COLO829 (cell line): ENCODE measurements around the gene RNF5.
"Not testable (repeated sequence)": the region's sequence is repeated elsewhere in the genome, so short reads cannot be mapped to it uniquely, and the experiment has no call there.

Experiments
- DNase-seq: peaks from one replicate; pipeline ENCODE4 v3.0.0; 2012; ENCODE audit warnings: low spot score

Gene RNF5

GRCh38 chr6:32175711-32176475 lies 2.3 kb upstream of the RNF5 start, which contains the start of gene AGPAT1:
Gene AGPAT1 (minus strand): TSS chr6:32176084. CDS start chr6:32171496, 4,588 bp downstream.
- DNase-seq = peak; percentile 96

GRCh38 chr6:32176476-32177182 lies 1.6 kb upstream of the RNF5 start:
- DNase-seq = no peak

- no peak for DNase-seq
Measured at GRCh38 chr6:32177183-32177787, 920 bp upstream of the RNF5 start.

GRCh38 chr6:32178547-32179440 lies 589 bp downstream of the RNF5 start:
- DNase-seq = no peak

DNA sequence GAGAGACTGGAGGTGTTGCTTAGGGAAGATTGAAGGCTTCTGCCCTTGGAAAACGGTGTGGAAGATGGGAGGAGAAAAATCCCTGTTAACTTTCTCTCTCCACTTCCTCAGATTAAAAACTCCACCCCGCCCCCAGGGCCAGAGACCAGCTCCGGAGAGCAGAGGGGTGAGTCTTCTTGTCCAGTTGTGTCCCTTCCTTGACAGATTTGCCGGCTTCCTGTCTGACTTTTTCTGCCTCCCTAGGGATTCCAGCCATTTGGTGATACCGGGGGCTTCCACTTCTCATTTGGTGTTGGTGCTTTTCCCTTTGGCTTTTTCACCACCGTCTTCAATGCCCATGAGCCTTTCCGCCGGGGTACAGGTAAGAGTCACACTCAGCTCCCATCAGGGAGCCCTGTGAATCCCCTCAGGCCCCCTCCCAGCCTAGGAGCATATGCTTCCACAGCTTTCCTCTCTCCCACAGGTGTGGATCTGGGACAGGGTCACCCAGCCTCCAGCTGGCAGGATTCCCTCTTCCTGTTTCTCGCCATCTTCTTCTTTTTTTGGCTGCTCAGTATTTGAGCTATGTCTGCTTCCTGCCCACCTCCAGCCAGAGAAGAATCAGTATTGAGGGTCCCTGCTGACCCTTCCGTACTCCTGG lies 1.7 kb downstream of the RNF5 start:
- no peak for DNase-seq

- no peak for DNase-seq
Measured at GRCh38 chr6:32181148-32181702, 3.0 kb downstream of the RNF5 start.

DNA sequence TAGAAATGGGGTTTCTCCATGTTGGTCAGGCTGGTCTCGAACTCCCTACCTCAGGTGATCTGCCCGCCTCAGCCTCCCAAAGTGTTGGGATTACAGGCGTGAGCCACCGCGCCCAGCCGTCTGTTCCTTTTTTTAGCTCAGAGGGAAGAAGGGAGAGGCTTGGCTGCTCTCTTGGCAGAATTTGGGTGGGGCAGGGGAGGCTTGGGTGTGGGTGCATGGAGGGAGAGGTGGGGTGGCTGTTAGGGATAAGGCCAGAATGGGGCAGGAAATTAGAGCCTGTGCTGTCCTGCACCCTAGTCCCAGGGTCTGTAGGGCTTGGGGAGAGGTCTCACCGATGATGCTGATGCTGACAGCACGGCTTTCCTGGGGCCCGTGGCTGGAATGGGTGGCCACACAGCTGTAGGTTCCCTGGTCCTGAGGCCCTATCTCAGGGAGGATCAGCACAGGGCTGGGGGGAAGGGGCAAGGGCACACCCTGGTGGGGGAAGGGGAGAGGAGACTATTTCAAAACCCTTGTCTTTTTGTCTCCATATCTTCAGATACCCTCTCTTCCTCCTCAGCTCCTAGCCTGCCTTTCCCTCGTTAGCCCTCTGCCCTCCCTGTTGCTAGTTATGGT lies 3.8 kb downstream of the RNF5 start:
- DNase-seq = no peak

DNA sequence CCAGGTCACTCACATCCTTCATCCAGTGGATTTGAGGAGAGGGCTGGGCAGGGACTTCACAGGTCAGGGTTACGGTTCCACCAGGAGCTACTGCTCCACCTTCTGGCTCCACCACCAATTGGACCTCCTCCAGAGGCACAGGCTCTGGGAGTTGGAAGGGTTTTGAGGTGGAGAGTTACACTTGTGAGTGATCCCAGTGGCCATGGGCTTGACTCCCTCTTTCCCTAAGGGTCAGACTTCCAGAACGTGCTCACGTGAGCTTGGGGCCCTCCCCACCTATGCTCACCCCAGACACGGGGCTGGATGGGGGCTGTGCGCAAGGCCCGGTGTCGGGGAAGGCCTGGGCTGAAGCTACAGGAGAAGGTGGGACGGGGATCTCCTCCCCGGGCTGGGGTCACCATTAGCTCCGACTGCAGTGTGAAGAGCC lies 4.4 kb downstream of the RNF5 start:
- no peak for DNase-seq

DNA sequence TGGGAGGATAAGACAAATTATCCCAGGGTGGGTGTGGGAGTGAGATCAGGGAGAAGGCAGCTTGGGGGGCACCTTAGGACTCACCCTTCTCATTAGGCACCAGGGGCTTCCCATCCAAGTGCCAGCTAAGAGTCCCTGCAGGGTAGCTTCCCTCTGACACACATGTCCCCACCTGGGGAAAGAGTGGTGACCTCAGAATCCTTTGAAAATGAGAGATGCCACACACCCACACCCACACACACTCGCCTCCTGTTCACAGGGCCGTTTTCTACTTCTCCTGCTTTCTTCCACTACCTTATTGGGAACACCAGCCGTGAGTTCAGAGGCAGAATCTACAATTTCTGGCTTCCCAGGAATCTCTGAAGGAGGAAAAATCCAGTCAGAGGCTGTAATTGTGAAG lies 4.8 kb downstream of the RNF5 start:
- DNase-seq = no peak

DNA sequence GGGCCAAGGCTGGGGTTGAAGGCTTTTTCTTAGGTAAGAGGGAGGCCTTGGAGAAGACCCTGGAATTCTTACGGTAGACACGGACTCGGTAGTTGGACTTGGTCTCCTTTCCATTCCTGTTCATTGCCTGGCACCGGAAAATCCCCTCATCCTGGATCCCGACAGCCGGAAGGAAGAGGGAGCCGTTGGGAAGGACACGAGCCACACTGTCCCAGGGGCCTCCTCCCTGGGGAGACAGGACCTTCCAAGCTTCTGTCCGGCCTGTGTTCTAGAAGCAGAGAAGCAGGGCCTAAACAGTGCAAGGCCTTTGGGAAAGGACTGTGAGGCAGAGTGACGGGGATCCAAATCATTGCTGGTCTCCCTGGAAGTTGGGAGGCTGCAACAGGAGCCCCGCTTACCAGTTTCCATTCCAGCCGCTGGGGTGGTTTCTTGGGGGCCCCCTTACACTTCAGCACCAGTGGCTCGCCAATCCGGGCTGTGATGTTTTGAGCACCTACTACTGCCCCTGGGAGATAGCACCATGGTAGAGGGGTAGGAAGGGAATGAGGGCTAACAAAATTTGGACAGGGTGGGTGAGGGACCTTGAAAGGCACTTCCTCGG lies 5.4 kb downstream of the RNF5 start:
- DNase-seq = no peak

GRCh38 chr6:32184084-32184640 lies 6.0 kb downstream of the RNF5 start, which contains the start of gene AGER:
Gene AGER (minus strand): TSS chr6:32184253. CDS start chr6:32184222, 31 bp downstream.
- DNase-seq = no peak

DNA sequence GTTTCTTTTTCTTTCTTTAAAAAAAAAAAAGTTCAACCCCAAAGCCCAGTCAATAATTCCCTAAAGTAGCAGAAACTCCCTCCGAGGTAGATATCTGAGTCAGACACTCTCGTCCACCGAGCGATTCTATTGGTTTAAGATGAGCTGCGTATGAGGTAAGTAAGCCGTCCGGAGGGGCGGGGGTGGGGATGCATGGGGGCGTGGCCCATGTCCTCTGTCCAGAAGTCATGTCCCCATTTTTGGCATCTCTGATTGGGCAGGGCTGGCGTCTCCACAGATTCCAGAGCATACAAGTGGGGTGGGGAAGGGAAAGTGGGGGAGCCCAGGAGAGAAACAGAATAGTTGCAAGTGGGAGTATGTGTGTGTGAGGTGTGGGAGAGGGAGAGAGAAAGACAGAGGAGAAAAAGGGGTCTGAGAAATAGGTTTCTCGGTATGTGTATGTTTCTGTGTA lies 7.5 kb downstream of the RNF5 start:
- peak; percentile 78 for DNase-seq

GRCh38 chr6:32186151-32186840 lies 8.1 kb downstream of the RNF5 start:
- not testable (repeated sequence) for DNase-seq

GRCh38 chr6:32187009-32187709 lies 9.0 kb downstream of the RNF5 start:
- no peak for DNase-seq

- not testable (repeated sequence) for DNase-seq
Measured at GRCh38 chr6:32187725-32188380, 9.6 kb downstream of the RNF5 start.

- no peak for DNase-seq
Measured at GRCh38 chr6:32188381-32189068, 10.3 kb downstream of the RNF5 start.

- no peak for DNase-seq
Measured at GRCh38 chr6:32189069-32189741, 11.0 kb downstream of the RNF5 start.
